IMR-90 (cell line): Measurements from ENCODE around the gene ZBTB33. TPM values are rescaled to one million over a fixed set of nuclear protein-coding genes. Genes with fewer than 3 reads are reported as not detected.

ENCODE experiments used
- ATAC-seq: fragments of 200-7000 bp; cut with Tn5 transposase; 2 replicates; pipeline ENCODE4 v1.9.1; 2020; ENCODE audit warnings: low read depth, mild to moderate bottlenecking, moderate library complexity
- BruUV-seq: library from RNA; stranded (reverse); fragments of 400-500 nt; replicated peaks from 2 replicates; lab custom pipeline; 2021; lab: Mats Ljungman, UMichigan
- CTCF ChIA-PET: fragments of 300-600 bp; formaldehyde crosslinking; extraction: SDS; loops from one replicate; lab custom pipeline; 2021; ENCODE audit warnings: antibody characterized with exemption; lab: Yijun Ruan, JAX
- POLR2A ChIA-PET: fragments of 300-600 bp; sonication (Branson Sonifier 250); formaldehyde crosslinking; loops from one replicate; lab custom pipeline; 2022; ENCODE audit warnings: antibody characterized with exemption; ENCODE audit not compliant: unreplicated experiment; lab: Charles Lee
- DNase-seq: peaks from one replicate; pipeline ENCODE4 v3.0.0; 2013
- H2AFZ ChIP-seq: replicated peaks from 2 replicates; pipeline ENCODE3; 2013; ENCODE audit warnings: low read length, mild to moderate bottlenecking; ENCODE audit not compliant: poor library complexity
- H2AK5ac ChIP-seq: 2 replicates; pipeline ENCODE4 v1.6.1; 2013; ENCODE audit warnings: low read depth, low read length, inconsistent platforms
- H2AK9ac ChIP-seq: replicated peaks from 2 replicates; pipeline ENCODE3; 2013; ENCODE audit warnings: mild to moderate bottlenecking, low read depth, low read length, moderate library complexity; ENCODE audit not compliant: poor library complexity
- H2BK120ac ChIP-seq: 2 replicates; pipeline ENCODE4 v1.6.1; 2013; ENCODE audit warnings: low read depth, low read length, inconsistent platforms
- H2BK15ac ChIP-seq: 3 replicates; pipeline ENCODE4 v1.6.1; 2013; ENCODE audit warnings: low read depth, low read length, inconsistent platforms
- H2BK20ac ChIP-seq: 2 replicates; pipeline ENCODE4 v1.6.1; 2013; ENCODE audit warnings: low read depth, mild to moderate bottlenecking, inconsistent platforms, low read length, moderate library complexity
- H2BK5ac ChIP-seq: 2 replicates; pipeline ENCODE4 v1.6.1; 2013; ENCODE audit warnings: mild to moderate bottlenecking, low read depth, low read length, inconsistent platforms; ENCODE audit not compliant: poor library complexity, severe bottlenecking
- H3K14ac ChIP-seq: replicated peaks from 2 replicates; pipeline ENCODE4 v1.6.1; 2013; ENCODE audit warnings: low read depth, low read length, inconsistent platforms
- H3K18ac ChIP-seq: 2 replicates; pipeline ENCODE4 v1.6.1; 2013; ENCODE audit warnings: low read depth, low read length, control low read depth
- H3K23ac ChIP-seq: 2 replicates; pipeline ENCODE4 v1.6.1; 2013; ENCODE audit warnings: low read depth, low read length, inconsistent platforms
- H3K27ac ChIP-seq: 2 replicates; pipeline ENCODE4 v1.5.1; 2013; ENCODE audit warnings: mild to moderate bottlenecking, control low read depth, low read length; ENCODE audit not compliant: insufficient read depth
- H3K27me3 ChIP-seq: 2 replicates; pipeline ENCODE4 v1.6.1; 2013; ENCODE audit warnings: low read length; ENCODE audit not compliant: control insufficient read depth, insufficient read depth
- H3K36me3 ChIP-seq: 2 replicates; pipeline ENCODE4 v1.6.1; 2013; ENCODE audit warnings: low read length, mixed read lengths; ENCODE audit not compliant: control insufficient read depth, insufficient read depth
- H3K4ac ChIP-seq: 2 replicates; pipeline ENCODE4 v1.6.1; 2013; ENCODE audit warnings: low read depth, low read length, inconsistent platforms
- H3K4me1 ChIP-seq: 2 replicates; pipeline ENCODE4 v1.6.1; 2013; ENCODE audit warnings: low read length, mixed read lengths; ENCODE audit not compliant: control insufficient read depth, insufficient read depth
- H3K4me2 ChIP-seq: 2 replicates; pipeline ENCODE4 v1.6.1; 2013; ENCODE audit warnings: low read depth, mild to moderate bottlenecking, control low read depth, low read length, moderate library complexity
- H3K4me3 ChIP-seq: 2 replicates; pipeline ENCODE4 v1.5.1; 2013; ENCODE audit warnings: low read depth, mild to moderate bottlenecking, control low read depth, low read length, moderate library complexity; ENCODE audit not compliant: insufficient read depth
- H3K56ac ChIP-seq: 2 replicates; pipeline ENCODE4 v1.6.1; 2013; ENCODE audit warnings: low read length, inconsistent platforms; ENCODE audit not compliant: insufficient read depth; ENCODE audit errors: extremely low read depth
- H3K79me1 ChIP-seq, 2 experiments: 2 replicates each; pipeline ENCODE4 v1.6.1; 2013; ENCODE audit warnings: low read length in 2 of 2, inconsistent platforms in 1 of 2, low read depth in 1 of 2
- H3K9ac ChIP-seq: 2 replicates; pipeline ENCODE4 v1.6.1; 2013; ENCODE audit warnings: low read depth, low read length, control low read depth
- H3K9me1 ChIP-seq: 2 replicates; pipeline ENCODE4 v1.6.1; 2013; ENCODE audit warnings: low read length, inconsistent platforms; ENCODE audit not compliant: insufficient read depth
- H3K9me3 ChIP-seq: 2 replicates; pipeline ENCODE4 v1.6.1; 2013; ENCODE audit warnings: low read length; ENCODE audit not compliant: control insufficient read depth, insufficient read depth
- H4K20me1 ChIP-seq: 2 replicates; pipeline ENCODE4 v1.6.1; 2013; ENCODE audit warnings: low read length, inconsistent platforms; ENCODE audit not compliant: insufficient read depth
- H4K5ac ChIP-seq: 2 replicates; pipeline ENCODE4 v1.6.1; 2013; ENCODE audit warnings: mild to moderate bottlenecking, low read depth, low read length, control low read depth
- H4K8ac ChIP-seq, 2 experiments: 2 replicates each; pipeline ENCODE4 v1.6.1; 2013; ENCODE audit warnings: low read depth in 2 of 2, low read length in 2 of 2, control low read depth in 1 of 2, inconsistent platforms in 1 of 2
- H4K91ac ChIP-seq: 2 replicates; pipeline ENCODE4 v1.6.1; 2013; ENCODE audit warnings: low read depth, low read length, inconsistent platforms; ENCODE audit not compliant: insufficient read depth
- CEBPB ChIP-seq: IDR thresholded peaks from 2 replicates; pipeline ENCODE4 v1.6.1; 2012; ENCODE audit warnings: low read depth, low read length, improper control_type of control experiment
- MAFK ChIP-seq: IDR thresholded peaks from 2 replicates; pipeline ENCODE4 v1.6.1; 2012; ENCODE audit warnings: low read depth, low read length, improper control_type of control experiment
- MAZ ChIP-seq: IDR thresholded peaks from 2 replicates; pipeline ENCODE4 v1.6.1; 2012; ENCODE audit warnings: low read depth, mild to moderate bottlenecking, low read length, improper control_type of control experiment, moderate library complexity, borderline replicate concordance
- MXI1 ChIP-seq: IDR thresholded peaks from 2 replicates; pipeline ENCODE4 v1.6.1; 2012; ENCODE audit warnings: low read depth, mild to moderate bottlenecking, low read length, moderate library complexity, borderline replicate concordance
- RAD21 ChIP-seq: IDR thresholded peaks from 2 replicates; pipeline ENCODE4 v1.6.1; 2012; ENCODE audit warnings: low read length, improper control_type of control experiment
- RCOR1 ChIP-seq: IDR thresholded peaks from 2 replicates; pipeline ENCODE4 v1.6.1; 2012; ENCODE audit warnings: mild to moderate bottlenecking, low read length, improper control_type of control experiment; ENCODE audit not compliant: insufficient replicate concordance
- WGBS, 2 experiments: methylation state at CpG; one replicate each; pipeline versions ENCODE4 v1.1.5 to v1.1.7; 2013; ENCODE audit warnings: missing lambda C conversion rate in 2 of 2; ENCODE audit not compliant: insufficient read length in 1 of 2; ENCODE audit errors: extremely low coverage in 2 of 2; 5-methylcytosine and 5-hydroxymethylcytosine counted together
- dilution Hi-C: fragments of 300-500 bp; cut with HindIII; formaldehyde crosslinking; loops from one replicate; pipeline ENCODE4 v1.14.3; 2018; ENCODE audit warnings: low sequenced_read_pairs; ENCODE audit not compliant: unreplicated experiment
- in situ Hi-C: fragments of 300-500 bp; cut with MboI; formaldehyde crosslinking; loops from 3 replicates; pipeline ENCODE4 v1.14.3; 2019; ENCODE audit warnings: low sequenced_read_pairs, inconsistent platforms, mixed read lengths
- intact Hi-C: fragments of 100-400 bp; cut with micrococcal nuclease; formaldehyde crosslinking; loops from 2 replicates; pipeline ENCODE4 v1.10.0; 2022
- polyA plus RNA-seq, 3 experiments: library from polyadenylated mRNA; depleted of rRNA; stranded (reverse); fragments of >200 nt; gene quantifications; 2 replicates each; pipeline ENCODE4 v1.2.3, GENCODE V29; 2012; ENCODE audit warnings: low replicate concordance in 1 of 3
- total RNA-seq: library from RNA; depleted of rRNA; stranded (reverse); fragments of >200 nt; gene quantifications from 2 replicates; pipeline ENCODE4 v1.2.3, GENCODE V29; 2012
- TF ChIP-seq, protein P1 (sequence below): fragments of 150-350 bp; IDR thresholded peaks from 2 replicates; pipeline ENCODE4 v1.6.1; 2016; ENCODE audit warnings: low read depth, mild to moderate bottlenecking, low read length, moderate library complexity, borderline replicate concordance

ZBTB33 gene
- total and polyA plus RNA-seq, 2 of the 4 experiments (the other 2 are of a cell fraction) = 3.3 to 16.3 TPM

DNA sequence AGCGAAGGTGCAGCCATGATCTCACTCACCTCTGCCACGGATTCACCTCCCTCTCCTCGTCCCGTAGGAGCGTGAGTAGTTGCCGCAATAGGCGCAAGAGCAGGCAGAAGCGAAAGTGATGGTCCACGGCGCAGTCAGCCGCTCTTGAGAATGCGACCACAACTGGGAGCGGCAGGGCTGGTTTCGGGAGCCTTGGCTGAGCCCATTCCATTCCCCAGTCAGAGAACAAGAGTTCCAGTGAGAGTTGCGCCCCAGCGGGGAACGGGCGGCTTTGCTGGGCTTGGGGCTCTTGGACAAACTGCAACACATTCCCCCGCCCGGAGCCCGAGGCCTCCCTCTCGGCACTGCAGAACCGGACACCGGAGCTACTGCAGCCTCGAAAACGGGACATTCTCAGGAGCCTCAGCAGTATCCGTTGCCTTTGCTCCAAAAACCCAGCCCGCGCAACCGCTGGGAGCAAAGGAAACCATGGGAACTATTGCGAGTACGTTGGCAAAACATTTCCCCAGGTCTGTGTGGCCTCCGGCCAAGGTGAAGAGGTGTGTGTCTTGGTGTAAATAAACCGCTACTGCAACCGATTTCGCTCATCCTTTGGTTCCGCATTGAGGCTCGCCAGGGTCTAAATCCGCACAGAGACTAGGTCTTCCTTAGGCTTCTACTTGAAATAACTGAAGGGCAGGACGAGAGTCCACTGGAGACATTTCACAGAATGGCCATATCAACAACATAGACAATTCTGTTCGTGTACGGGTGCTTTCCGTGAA is 5.7 kb upstream of the ZBTB33 start:
- dilution Hi-C loops = no loop called here
- CTCF ChIA-PET = no interaction called here
- in situ Hi-C loops = loop anchor here (25.0 kb wide), 1 partner anchor 133 kb away; the partner anchor contains the start of gene RHOXF1

More for the DNA sequence above, 5.7 kb upstream of the ZBTB33 start:
- Histone ChIP-seq H4K8ac (peak overlapping the region; percentile 18 to 76), H3K9ac (peak overlapping the region; percentile 38), H2AK9ac (no peak overlapping the region), H2BK15ac (no peak overlapping the region), H3K4me3 (peak overlapping the region; percentile 67), H2BK5ac (no peak overlapping the region), H3K9me1 (no peaks in the 10 kb centered on the region), H3K23ac (peak overlapping the region; percentile 38; the same call in 1 of the 2 replicates), H3K56ac (no peak overlapping the region), H3K4me2 (peak overlapping the region; percentile 61), H3K27me3 (0 out of 2 replicates have a peak, but pooled peaks cover 2% of the 10 kb centered on the region), H2AFZ (peak overlapping the region; percentile 91), H3K27ac (peak overlapping the region; percentile 18; the same call in 1 of the 2 replicates), H2BK120ac (no peak overlapping the region), H4K20me1 (no peaks in the 10 kb centered on the region), H4K5ac (0 out of 2 replicates have a peak overlapping the region, but pooled peaks have one; percentile 6), H2BK20ac (no peak overlapping the region), H4K91ac (no peak overlapping the region), H3K9me3 (no peaks in the 10 kb centered on the region), H2AK5ac (no peak overlapping the region), H3K4me1 (no peaks in the 10 kb centered on the region), H3K14ac (0 out of 2 replicates have a peak overlapping the region, but pooled peaks have one; percentile 37), H3K18ac (no peak overlapping the region), H3K4ac (no peak overlapping the region), H3K36me3 (no peaks in the 10 kb centered on the region), H3K79me1 (no peaks in the 10 kb centered on the region)
- POLR2A ChIA-PET = no interaction called here
- intact Hi-C loops = no loop called here
- peak; percentile 80 for ATAC-seq
- 19% methylated on average over 22 of the region's 43 CpGs; no CpG with 5 or more reads in 1 of the 2 experiments for whole genome bisulfite sequencing, 2 experiments
- TF ChIP-seq, protein P1, sequence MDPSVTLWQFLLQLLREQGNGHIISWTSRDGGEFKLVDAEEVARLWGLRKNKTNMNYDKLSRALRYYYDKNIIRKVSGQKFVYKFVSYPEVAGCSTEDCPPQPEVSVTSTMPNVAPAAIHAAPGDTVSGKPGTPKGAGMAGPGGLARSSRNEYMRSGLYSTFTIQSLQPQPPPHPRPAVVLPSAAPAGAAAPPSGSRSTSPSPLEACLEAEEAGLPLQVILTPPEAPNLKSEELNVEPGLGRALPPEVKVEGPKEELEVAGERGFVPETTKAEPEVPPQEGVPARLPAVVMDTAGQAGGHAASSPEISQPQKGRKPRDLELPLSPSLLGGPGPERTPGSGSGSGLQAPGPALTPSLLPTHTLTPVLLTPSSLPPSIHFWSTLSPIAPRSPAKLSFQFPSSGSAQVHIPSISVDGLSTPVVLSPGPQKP = no peak
- TF ChIP-seq RCOR1 (no peak), RAD21 (no peak), MAFK (no peak), CEBPB (peak; percentile 30; the same call in 1 of the 2 replicates), MAZ (no peak), MXI1 (no peak)
- DNase-seq = peak; percentile 71
- BruUV-seq = no TSS peak
